GM12878 (cell line): ENCODE measurements around the gene GOLPH3. TPM values are rescaled to one million over a fixed set of nuclear protein-coding genes. Genes with fewer than 3 reads are reported as not detected.
A peak's percentile ranks its signal among the peaks of the same experiment; 100 is the strongest.

Experiments
- ATAC-seq: fragments of 200-7000 bp; cut with Tn5 transposase; 3 replicates; pipeline ENCODE4 v1.9.1; 2020; ENCODE audit warnings: mild to moderate bottlenecking, moderate library complexity
- Bru-seq: library from RNA; stranded (reverse); fragments of 400-500 nt; gene quantifications from one replicate; lab custom pipeline; 2021; lab: Mats Ljungman, UMichigan
- BruChase-seq, 2 experiments: library from RNA; stranded (reverse); fragments of 400-500 nt; gene quantifications; one replicate each; lab custom pipeline; 2021; lab: Mats Ljungman, UMichigan
- BruUV-seq: library from RNA; stranded (reverse); fragments of 400-500 nt; replicated peaks from 2 replicates; lab custom pipeline; 2021; lab: Mats Ljungman, UMichigan
- CTCF ChIA-PET: fragments of 300-600 bp; sonication (Branson Sonifier 250); formaldehyde crosslinking; extraction: SDS; loops from one replicate; lab custom pipeline; 2021; ENCODE audit warnings: inconsistent platforms; lab: Yijun Ruan, JAX
- POLR2A ChIA-PET: fragments of 350-600 bp; formaldehyde crosslinking; extraction: SDS; loops from one replicate; lab custom pipeline; 2021; ENCODE audit warnings: inconsistent platforms; lab: Charles Lee
- RAD21 ChIA-PET: fragments of 300-600 bp; sonication (Branson Sonifier 250); formaldehyde crosslinking; loops from one replicate; lab custom pipeline; 2023; ENCODE audit warnings: antibody characterized with exemption; ENCODE audit not compliant: unreplicated experiment; lab: Charles Lee
- SMC1A ChIA-PET: fragments of 300-600 bp; sonication (Branson Sonifier 250); formaldehyde crosslinking; loops from one replicate; lab custom pipeline; 2023; ENCODE audit not compliant: unreplicated experiment, uncharacterized antibody; lab: Charles Lee
- DNase-seq: peaks from one replicate; pipeline ENCODE4 v3.0.0-alpha.2; 2011; ENCODE audit warnings: low read depth, low spot score
- FAIRE-seq: peaks from 3 replicates; lab custom pipeline; 2011; peaks lifted over from hg19 to GRCh38; lab: Jason Lieb, UNC
- H2AFZ ChIP-seq: 2 replicates; pipeline ENCODE4 v1.6.0; 2011; ENCODE audit warnings: low read depth, low read length, control low read depth; ENCODE audit not compliant: control insufficient read depth
- H3K27ac ChIP-seq: 2 replicates; pipeline ENCODE4 v1.5.1; 2011; ENCODE audit warnings: control low read depth; ENCODE audit not compliant: control insufficient read depth, insufficient read depth
- H3K27me3 ChIP-seq, 2 experiments: replicated peaks in 1 of 2; 2 replicates each; pipeline versions ENCODE4 v1.6.0 to v1.6.1; 2011; ENCODE audit warnings: low read length in 1 of 2; ENCODE audit not compliant: control insufficient read depth in 2 of 2, insufficient read depth in 2 of 2
- H3K36me3 ChIP-seq, 2 experiments: 2 replicates each; pipeline ENCODE4 v1.5.1; 2011; ENCODE audit warnings: low read length in 1 of 2; ENCODE audit not compliant: control insufficient read depth in 2 of 2, insufficient read depth in 2 of 2
- H3K4me1 ChIP-seq: 2 replicates; pipeline ENCODE4 v1.6.1; 2011; ENCODE audit warnings: mild to moderate bottlenecking, low read length, moderate library complexity, mixed read lengths; ENCODE audit not compliant: control insufficient read depth, insufficient read depth
- H3K4me2 ChIP-seq: 2 replicates; pipeline ENCODE4 v1.6.0; 2011; ENCODE audit warnings: control low read depth; ENCODE audit not compliant: control insufficient read depth, insufficient read depth
- H3K4me3 ChIP-seq: fragments of 200-600 bp; sonication (generic); 2 replicates; pipeline ENCODE4 v1.5.1; 2016
- H3K79me2 ChIP-seq: 2 replicates; pipeline ENCODE4 v1.6.0; 2011; ENCODE audit warnings: low read length; ENCODE audit not compliant: control insufficient read depth, insufficient read depth
- H3K9ac ChIP-seq: 2 replicates; pipeline ENCODE4 v1.8.0; 2011; ENCODE audit warnings: low read length, control low read depth, mixed read lengths; ENCODE audit not compliant: control insufficient read depth, insufficient read depth
- H3K9me3 ChIP-seq: replicated peaks from 3 replicates; pipeline ENCODE4 v1.5.1; 2011; ENCODE audit warnings: mild to moderate bottlenecking, low read length; ENCODE audit not compliant: control insufficient read depth, insufficient read depth
- H4K20me1 ChIP-seq: 2 replicates; pipeline ENCODE4 v1.6.0; 2011; ENCODE audit not compliant: control insufficient read depth, insufficient read depth
- ASH2L ChIP-seq: fragments of 300-600, 200-600 bp; sonication (generic); IDR thresholded peaks from 2 replicates; pipeline ENCODE4 v1.6.1; 2017; ENCODE audit warnings: low read depth, mild to moderate bottlenecking, borderline replicate concordance
- BCL11A ChIP-seq: IDR thresholded peaks from 2 replicates; pipeline ENCODE4 v1.6.1; 2011; ENCODE audit warnings: low read depth, low read length
- BHLHE40 ChIP-seq, 2 experiments: fragments of 450-650 bp in 1 of 2; IDR thresholded peaks; 2 replicates each; pipeline ENCODE4 v1.6.1; 2011 to 2017; ENCODE audit warnings: low read depth in 2 of 2, borderline replicate concordance in 1 of 2, improper control_type of control experiment in 1 of 2, low read length in 1 of 2, mild to moderate bottlenecking in 1 of 2
- CBFB ChIP-seq: IDR thresholded peaks from 2 replicates; pipeline ENCODE4 v1.6.1; 2016; ENCODE audit warnings: antibody characterized with exemption, low read depth
- CREM ChIP-seq: IDR thresholded peaks from 2 replicates; pipeline ENCODE4 v1.6.1; 2014; ENCODE audit warnings: antibody characterized with exemption, low read depth
- EP300 ChIP-seq, 2 experiments: fragments of 150-350 bp in 1 of 2; IDR thresholded peaks; 2 replicates each; pipeline ENCODE4 v1.6.1; 2011 to 2012; ENCODE audit warnings: low read depth in 2 of 2, low read length in 2 of 2, borderline replicate concordance in 1 of 2, improper control_type of control experiment in 1 of 2, inconsistent platforms in 1 of 2; ENCODE audit not compliant: control insufficient read depth in 1 of 2
- NR2C1 ChIP-seq: fragments of 450-650 bp; IDR thresholded peaks from 2 replicates; pipeline ENCODE4 v1.6.1; 2017; ENCODE audit warnings: antibody characterized with exemption, mild to moderate bottlenecking, moderate library complexity
- PML ChIP-seq: IDR thresholded peaks from 2 replicates; pipeline ENCODE4 v1.6.1; 2012; ENCODE audit warnings: low read length, inconsistent platforms
- RB1 ChIP-seq: fragments of 450-650 bp; formaldehyde crosslinking; IDR thresholded peaks from 2 replicates; pipeline ENCODE4 v1.6.1; 2017; ENCODE audit warnings: mild to moderate bottlenecking, borderline replicate concordance
- REST ChIP-seq: IDR thresholded peaks from 2 replicates; pipeline ENCODE4 v1.6.1; 2012; ENCODE audit warnings: mild to moderate bottlenecking, low read depth, low read length
- STAT3 ChIP-seq: IDR thresholded peaks from 2 replicates; pipeline ENCODE4 v1.6.1; 2011; ENCODE audit warnings: low read depth, low read length, improper control_type of control experiment
- YBX1 ChIP-seq: fragments of 450-650 bp; IDR thresholded peaks from 2 replicates; pipeline ENCODE4 v1.6.1; 2016; ENCODE audit warnings: antibody characterized with exemption
- ZBED1 ChIP-seq: IDR thresholded peaks from 2 replicates; pipeline ENCODE4 v1.6.1; 2016; ENCODE audit warnings: borderline replicate concordance
- WGBS: methylation state at CpG from one replicate; pipeline ENCODE4 v1.1.6; 2016; ENCODE audit warnings: low lambda C conversion rate; ENCODE audit not compliant: insufficient replicate concordance, insufficient coverage; ENCODE audit errors: missing lambda C conversion rate; 5-methylcytosine and 5-hydroxymethylcytosine counted together
- in situ Hi-C: fragments of 300-500 bp; cut with MboI; formaldehyde crosslinking; loops from 9 replicates; pipeline ENCODE4 v1.14.3; 2018; ENCODE audit warnings: mixed read lengths
- intact Hi-C: fragments of 100-400 bp; cut with micrococcal nuclease; formaldehyde crosslinking; loops from one replicate; pipeline ENCODE4 v1.14.2; 2022; ENCODE audit not compliant: unreplicated experiment
- long read RNA-seq, 2 experiments: library from polyadenylated mRNA; unstranded; transcript quantifications; one replicate each; pipeline ENCODE4 v2.0.0, GENCODE V29; 2019 to 2020
- polyA minus RNA-seq, 3 experiments: library from RNA; depleted of rRNA, polyadenylated mRNA; stranded (reverse); fragments of >200 nt; gene quantifications; 2 replicates each; pipeline ENCODE4 v1.2.3, GENCODE V29; 2011
- polyA plus RNA-seq, 11 experiments: library from polyadenylated mRNA; depleted of rRNA in 4 of 11; unstranded in 6 of 11; stranded (reverse) in 5 of 11; fragments of >200 nt; fragmentation: Nextera tagmentation in 4 of 11; fragmentation: Illumina TruSeq in 1 of 11; extraction: Ambion mirVana in 4 of 11; extraction: Trizol in 1 of 11; gene quantifications; 1 replicate in 1 of 11; 2 replicates in 10 of 11; pipeline versions ENCODE4 v1.2.1 to v1.2.3, GENCODE V29; 2011 to 2016; ENCODE audit warnings: inconsistent platforms in 2 of 11, missing spikeins in 2 of 11, low read depth in 1 of 11
- total RNA-seq, 4 experiments: library from RNA; depleted of rRNA in 3 of 4; stranded (reverse); fragments of >200 nt in 3 of 4; fragmentation: Illumina TruSeq in 1 of 4; extraction: Trizol in 1 of 4; gene quantifications; 2 replicates each; pipeline versions ENCODE4 v1.2.1 to v1.2.3, GENCODE V29; 2013 to 2021

The GOLPH3 gene
- total RNA-seq (2013; cell fraction: nucleolus; rRNA removed), result 47.7 and 54.5 TPM in 2 replicates
- total RNA-seq (2014; rRNA removed) (45.4 and 51.9 TPM in 2 replicates), total RNA-seq (2014; rRNA removed; fragmentation: Illumina TruSeq; extraction: Trizol) (39.4 and 40.8 TPM in 2 replicates), total RNA-seq (2021) (62.4 and 67.2 TPM in 2 replicates), polyA plus RNA-seq (2011; rRNA removed) (40.9 and 48.4 TPM in 2 replicates), polyA plus RNA-seq (2014; fragmentation: Illumina TruSeq; extraction: Trizol) (54.4 and 70.4 TPM in 2 replicates), polyA plus RNA-seq (2014; fragmentation: Nextera tagmentation; extraction: Ambion mirVana) (10 to 100 TPM; 14.0 to 28.5 TPM), polyA plus RNA-seq (2014; rRNA removed) (34.1 and 35.2 TPM in 2 replicates), polyA plus RNA-seq (2016; fragmentation: Nextera tagmentation; extraction: Ambion mirVana) (10 to 100 TPM; 74.8 to 79.7 TPM), polyA minus RNA-seq (2011; rRNA and poly(A)+ RNA removed) (40.7 and 46.6 TPM in 2 replicates), Bru-seq, nascent RNA (percentile 93 among the genes with signal in this experiment), BruChase-seq, experiment 1, labeled RNA remaining after a 6-hour chase (percentile 92 among the genes with signal in this experiment), BruChase-seq, experiment 2, labeled RNA remaining after a 2-hour chase (percentile 93 among the genes with signal in this experiment)
- 23.8 TPM for polyA plus RNA-seq (2011; ENCODE audit: low read depth)
- 22.2 and 24.9 TPM in 2 replicates for polyA plus RNA-seq (2011; cell fraction: cytosol; rRNA removed)
- polyA plus RNA-seq (2011; cell fraction: nucleus; rRNA removed), result 15.3 and 17.8 TPM in 2 replicates
- 36.4 and 37.1 TPM in 2 replicates for polyA plus RNA-seq (2012)
- polyA minus RNA-seq (2011; cell fraction: cytosol; rRNA and poly(A)+ RNA removed), result 21.2 and 29.1 TPM in 2 replicates
- polyA minus RNA-seq (2011; cell fraction: nucleus; rRNA and poly(A)+ RNA removed), result 16.0 and 27.4 TPM in 2 replicates
- long read RNA-seq, experiment 1, transcript GOLPH3-201 (4 exons, 2,721 nt), result major isoform, 51 of 56 reads
- long read RNA-seq, experiment 1, partial matches to known transcripts, result 0 of 56 reads
- long read RNA-seq, experiment 1, other reads (novel, unspliced or antisense), result 4 of 56 reads
- long read RNA-seq, experiment 2, partial matches to known transcripts, result 0 of 17 reads
- long read RNA-seq, experiment 2, other reads (novel, unspliced or antisense), result 16 of 17 reads

GRCh38 chr5:32174011-32174870 is at the start of gene GOLPH3:
TSS of gene GOLPH3 (minus strand) at chr5:32174319. CDS start at chr5:32174034, 285 bp downstream.
- in situ Hi-C loops, result no loop called here
- intact Hi-C loops, result loop anchor here (2.0 to 5.0 kb wide), 5 partner anchors 37 to 363 kb away; partner anchors contain the start of genes MTMR12 and ZFR
- Histone ChIP-seq H3K4me1 (peaks cover 3% of the 10 kb centered on the region; the same call in 1 of the 2 replicates), H4K20me1 (no peaks in the 10 kb centered on the region), H3K9ac (peak within 1 kb of the TSS; percentile 99), H3K79me2 (peaks cover 56% of the 10 kb centered on the region), H3K27me3 (no peaks in the 10 kb centered on the region), H3K36me3 (peaks cover 0 to under 1% of the 10 kb centered on the region in 2 experiments; a peak in 1 of 4 replicates), H3K4me2 (peak within 1 kb of the TSS; percentile 75), H3K4me3 (peak within 1 kb of the TSS; percentile 95), H2AFZ (peak within 1 kb of the TSS; percentile 92), H3K27ac (peak within 1 kb of the TSS; percentile 98), H3K9me3 (no peaks in the 10 kb centered on the region)
- FAIRE-seq (peak; percentile 13), DNase-seq (no peak), ATAC-seq (peak; percentile 89)
- ChIA-PET SMC1A (interaction anchor here (0.5 to 1.7 kb wide), 7 partner anchors 10 to 357 kb away, joined by 3 to 5 read pairs (median 3); no protein-coding TSS in a partner anchor), POLR2A (interaction anchor here (1.1 to 2.8 kb wide), 3 partner anchors 10 to 130 kb away, joined by 3 to 22 read pairs (median 6); no protein-coding TSS in a partner anchor), CTCF (interaction anchor here (0.7 to 1.2 kb wide), 2 partner anchors 9 to 107 kb away, joined by 3 to 4 read pairs; no protein-coding TSS in a partner anchor), RAD21 (interaction anchor here (1.1 to 2.7 kb wide), 3 partner anchors 10 to 103 kb away, joined by 3 to 12 read pairs (median 4); no protein-coding TSS in a partner anchor)
- no TSS peak for BruUV-seq
- 2% methylated on average over 57 of the region's 85 CpGs for WGBS
- TF ChIP-seq BHLHE40 (IDR thresholded peaks at IDR 0.05; ENCODE audit: borderline replicate concordance in 1 of 2, low read depth in 2 of 2, low read length in 1 of 2) (peak in 1 of 2 experiments; percentile 58; a peak in 1 of 4 replicates), BCL11A (no peak), STAT3 (no peak), NR2C1 (no peak), REST (no peak), ASH2L (0 out of 2 replicates have a peak, but pooled peaks have one; percentile 11), ZBED1 (no peak; the same call in 1 of the 2 replicates), EP300 (IDR thresholded peaks at IDR 0.05; ENCODE audit: borderline replicate concordance in 1 of 2, control insufficient read depth in 1 of 2, low read depth in 2 of 2, low read length in 2 of 2) (no peak), CBFB (peak; percentile 63), RB1 (0 out of 2 replicates have a peak, but pooled peaks have one; percentile 69), PML (peak; percentile 87), CREM (peak; percentile 97), YBX1 (no peak)
